Adrenal gland (tissue), 12 donors: Measurements from ENCODE around the gene TMEM41B. TPM values are rescaled to one million over a fixed set of nuclear protein-coding genes. Genes with fewer than 3 reads are reported as not detected.

Experiments
- DNase-seq, 7 donors: peaks; one replicate each; pipeline ENCODE4 v3.0.0-alpha.2; 2019 to 2020
- H3K27ac ChIP-seq, 5 donors: fragments of 200-600 bp; sonication (generic) in 4 of 5; 1 replicate in 3 of 5; 2 replicates in 2 of 5; pipeline versions ENCODE4 v1.5.1 to v1.8.0; 2016 to 2020; ENCODE audit warnings: mild to moderate bottlenecking in 1 of 5
- H3K27me3 ChIP-seq: fragments of 200-600 bp; 2 replicates; pipeline ENCODE4 v1.8.0; 2021
- H3K36me3 ChIP-seq, 2 donors: fragments of 200-600 bp; replicated peaks in 1 of 2; 1 replicate in 1 of 2; 2 replicates in 1 of 2; pipeline versions ENCODE4 v1.5.1 to v1.8.0; 2018 to 2022
- H3K4me1 ChIP-seq, 2 donors: fragments of 200-600 bp; replicated peaks in 1 of 2; 1 replicate in 1 of 2; 2 replicates in 1 of 2; pipeline versions ENCODE4 v1.5.1 to v1.8.0; 2018 to 2021
- H3K4me3 ChIP-seq, 4 donors: fragments of 200-600 bp; sonication (generic) in 3 of 4; one replicate each; pipeline ENCODE4 v1.5.1; 2016 to 2018
- H3K9me3 ChIP-seq, 3 donors: fragments of 200-600 bp; sonication (generic) in 1 of 3; replicated peaks in 1 of 3; 1 replicate in 2 of 3; 2 replicates in 1 of 3; pipeline versions ENCODE4 v1.5.1 to v1.8.0; 2016 to 2021
- CTCF ChIP-seq, 6 experiments: fragments of 450-650 bp in 4 of 6; fragments of 200-600 bp in 2 of 6; sonication (generic) in 1 of 6; IDR thresholded peaks; 1 replicate in 5 of 6; 2 replicates in 1 of 6; pipeline versions ENCODE4 v1.5.1 to v1.8.0; 2016 to 2021; ENCODE audit warnings: antibody characterized with exemption in 6 of 6, mild to moderate bottlenecking in 2 of 6, moderate library complexity in 1 of 6
- POLR2A ChIP-seq, 2 donors: fragments of 450-650 bp; IDR thresholded peaks; one replicate each; pipeline ENCODE4 v1.6.1; 2017; ENCODE audit warnings: antibody characterized with exemption in 2 of 2, mild to moderate bottlenecking in 2 of 2, moderate library complexity in 1 of 2
- WGBS, 4 donors: extraction: QIAGEN DNeasy Blood & Tissue Kit in 2 of 4; methylation state at CpG; one replicate each; pipeline versions ENCODE4 v1.1.5 to v1.1.7; 2013 to 2017; 5-methylcytosine and 5-hydroxymethylcytosine counted together
- intact Hi-C, 2 donors: fragments of 100-400 bp; cut with DNase I; formaldehyde crosslinking; loops; one replicate each; pipeline versions ENCODE4 v1.14.1 to v1.15.0; 2022 to 2023
- polyA plus RNA-seq, 3 donors: library from polyadenylated mRNA; stranded (reverse); fragments of 200-250 nt in 2 of 3; fragments of 350-450 nt in 1 of 3; fragmentation: Illumina TruSeq in 1 of 3; extraction: RNeasy Lipid Tissue Mini Kit (QIAGEN cat#74804) in 1 of 3; gene quantifications; one replicate each; pipeline ENCODE4 v1.2.3, GENCODE V29; 2013 to 2014
- total RNA-seq, 9 donors: library from RNA; depleted of rRNA in 4 of 9; stranded (reverse); fragments of >200 nt in 4 of 9; fragments of 120-200 nt in 1 of 9; fragmentation: NEBNext Ultra II Directional in 1 of 9; extraction: Animal tissue kit (Norgen Biotek cat#: 25700) in 1 of 9; gene quantifications; one replicate each; pipeline versions ENCODE4 v1.1.0 to v1.2.4, GENCODE V29; 2013 to 2023
- donor health status: healthy with polysubstance abuse.
- donor health status: Bipolar disorder and iron deficiency.
- donor health status: DM: yes; HTN: yes; CAD: no.
- donor health status: DM: no; HTN: no; CAD: no.
- donor health status: DM: no; HTN: no; CAD: no.
- donor health status: DM: yes; HTN: yes; CAD: no.

Gene TMEM41B
- total and polyA plus RNA-seq, 12 donors, result 17.6 to 58.8 (median 27.7) TPM

GRCh38 chr11:9266926-9267325 is 47.5 kb downstream of the TMEM41B start:
- H3K36me3 ChIP-seq, result no peaks in the 10 kb centered on the region
- H3K27me3 ChIP-seq, result no peaks in the 10 kb centered on the region
- H3K4me3 ChIP-seq, result no peak overlapping the region
- H3K4me1 ChIP-seq, result peaks cover 0 to 13% of the 10 kb centered on the region in 2 donors
- no peaks in the 10 kb centered on the region for H3K9me3 ChIP-seq
- DNase-seq, result peak in 1 of 7 donors; percentile 47
- no peak overlapping the region for H3K27ac ChIP-seq
- WGBS, 4 donors, result 91 to 95% (median 94%) methylated on average over 7 to 8 of the region's 8 CpGs
- TF ChIP-seq CTCF (IDR thresholded peaks at IDR 0.05) (no peak), POLR2A (IDR thresholded peaks at IDR 0.05) (no peak)
- intact Hi-C loops, result no loop called here

GRCh38 chr11:9266132-9266736 is 48.2 kb downstream of the TMEM41B start:
- Histone ChIP-seq H3K36me3 (no peaks in the 10 kb centered on the region), H3K27me3 (no peaks in the 10 kb centered on the region), H3K4me1 (peaks cover 0 to 15% of the 10 kb centered on the region in 2 donors), H3K27ac (peak overlapping the region in 1 of 5 donors; percentile 93), H3K9me3 (no peaks in the 10 kb centered on the region), H3K4me3 (no peak overlapping the region)
- TF ChIP-seq POLR2A (IDR thresholded peaks at IDR 0.05), result no peak
- no peak for TF ChIP-seq CTCF (IDR thresholded peaks at IDR 0.05)
- WGBS, 4 donors, result 75 to 81% (median 80%) methylated on average over 13 of the region's 13 CpGs
- intact Hi-C loops, result no loop called here
- no peak for DNase-seq

- Histone ChIP-seq H3K4me1 (peaks cover 0 to 20% of the 10 kb centered on the region in 2 donors), H3K27me3 (no peaks in the 10 kb centered on the region), H3K9me3 (no peaks in the 10 kb centered on the region), H3K27ac (peak within 1 kb of the TSS; percentile 55 to 96 (median 93)), H3K4me3 (peak within 1 kb of the TSS; percentile 50 to 97 (median 86)), H3K36me3 (no peaks in the 10 kb centered on the region)
- WGBS, 4 donors, result 7 to 38% (median 16%) methylated on average over 12 to 63 of the region's 63 CpGs
- DNase-seq, result peak; percentile 80 to 90 (median 83)
- TF ChIP-seq POLR2A (IDR thresholded peaks at IDR 0.05) (peak; percentile 68 to 85), CTCF (IDR thresholded peaks at IDR 0.05) (no peak)
- intact Hi-C loops, result no loop called here
These were observed 48.9 kb downstream of the TMEM41B start, which contains the start of gene DENND5A for GRCh38 chr11:9265211-9266131. DENND5A (minus strand) TSS chr11:9265350; CDS start chr11:9265069, 281 bp downstream.
